NT2/D1 (cell line): Measurements from ENCODE around the gene DMWD.
A peak's percentile ranks its signal among the peaks of the same experiment; 100 is the strongest.

Experiments
- DNase-seq: peaks from one replicate; pipeline ENCODE4 v3.0.0-alpha.2; 2011; ENCODE audit warnings: low read depth, low spot score
- H3K27me3 ChIP-seq: 2 replicates; pipeline ENCODE4 v1.6.0; 2011; ENCODE audit warnings: mild to moderate bottlenecking; ENCODE audit not compliant: insufficient read length, insufficient read depth
- H3K36me3 ChIP-seq: 2 replicates; pipeline ENCODE4 v1.6.1; 2011; ENCODE audit warnings: mild to moderate bottlenecking, low read length, mixed read lengths; ENCODE audit not compliant: insufficient read depth, insufficient read length
- H3K4me1 ChIP-seq: 2 replicates; pipeline ENCODE4 v1.5.1; 2011; ENCODE audit not compliant: insufficient read depth, insufficient read length
- H3K4me3 ChIP-seq: 2 replicates; pipeline ENCODE4 v1.5.1; 2011; ENCODE audit warnings: low read depth; ENCODE audit not compliant: insufficient read length
- H3K9ac ChIP-seq: 2 replicates; pipeline ENCODE4 v1.6.0; 2011; ENCODE audit warnings: low read depth; ENCODE audit not compliant: insufficient read length
- H3K9me3 ChIP-seq: 2 replicates; pipeline ENCODE4 v1.5.1; 2011; ENCODE audit warnings: mild to moderate bottlenecking, low read length; ENCODE audit not compliant: insufficient read depth
- SUZ12 ChIP-seq: IDR thresholded peaks from 2 replicates; pipeline ENCODE4 v1.6.1; 2011; ENCODE audit not compliant: insufficient read length, insufficient read depth; ENCODE audit errors: extremely low read depth
- YY1 ChIP-seq: IDR thresholded peaks from 2 replicates; pipeline ENCODE4 v1.6.1; 2011; ENCODE audit not compliant: insufficient read length, insufficient read depth
- ZNF274 ChIP-seq: IDR thresholded peaks from 2 replicates; pipeline ENCODE4 v1.6.1; 2011; ENCODE audit warnings: mild to moderate bottlenecking, low read depth, low read length

DMWD gene

GRCh38 chr19:45821570-45821969, 28.9 kb upstream of the DMWD start:
- no peak overlapping the region for H3K4me3 ChIP-seq
- no peak for DNase-seq
- H3K4me1 ChIP-seq, result peaks cover 23% of the 10 kb centered on the region
- H3K9me3 ChIP-seq, result no peaks in the 10 kb centered on the region
- H3K27me3 ChIP-seq, result no peaks in the 10 kb centered on the region
- H3K36me3 ChIP-seq, result peaks cover 66% of the 10 kb centered on the region
- TF ChIP-seq SUZ12, result no peak
- no peak for TF ChIP-seq YY1
- no peak for TF ChIP-seq ZNF274
- H3K9ac ChIP-seq, result no peak overlapping the region

GRCh38 chr19:45821103-45821521, 28.5 kb upstream of the DMWD start:
- Histone ChIP-seq H3K4me1 (peaks cover 23% of the 10 kb centered on the region), H3K4me3 (no peak overlapping the region), H3K36me3 (peaks cover 62% of the 10 kb centered on the region), H3K9ac (no peak overlapping the region), H3K27me3 (no peaks in the 10 kb centered on the region), H3K9me3 (no peaks in the 10 kb centered on the region)
- TF ChIP-seq ZNF274 (no peak), SUZ12 (no peak), YY1 (no peak)
- DNase-seq, result no peak

- TF ChIP-seq ZNF274 (no peak), YY1 (no peak), SUZ12 (no peak)
- Histone ChIP-seq H3K36me3 (peaks cover 56% of the 10 kb centered on the region), H3K9me3 (no peaks in the 10 kb centered on the region), H3K4me3 (no peak overlapping the region), H3K4me1 (peaks cover 23% of the 10 kb centered on the region), H3K9ac (no peak overlapping the region), H3K27me3 (no peaks in the 10 kb centered on the region)
- DNase-seq, result no peak
Observed at GRCh38 chr19:45820413-45821102, 27.9 kb upstream of the DMWD start.

- Histone ChIP-seq H3K27me3 (no peaks in the 10 kb centered on the region), H3K4me3 (no peak overlapping the region), H3K4me1 (peaks cover 24% of the 10 kb centered on the region), H3K9me3 (no peaks in the 10 kb centered on the region), H3K9ac (no peak overlapping the region), H3K36me3 (peaks cover 48% of the 10 kb centered on the region)
- DNase-seq, result no peak
- no peak for TF ChIP-seq YY1
- no peak for TF ChIP-seq SUZ12
- TF ChIP-seq ZNF274, result no peak
Observed at GRCh38 chr19:45819769-45820168, 27.1 kb upstream of the DMWD start.

- H3K4me1 ChIP-seq, result peaks cover 23% of the 10 kb centered on the region
- H3K9me3 ChIP-seq, result no peaks in the 10 kb centered on the region
- H3K36me3 ChIP-seq, result peaks cover 29% of the 10 kb centered on the region
- no peak for DNase-seq
- H3K27me3 ChIP-seq, result no peaks in the 10 kb centered on the region
- H3K9ac ChIP-seq, result peak overlapping the region; percentile 64
- H3K4me3 ChIP-seq, result no peak overlapping the region
- TF ChIP-seq ZNF274, result no peak
- no peak for TF ChIP-seq SUZ12
- no peak for TF ChIP-seq YY1
Observed at GRCh38 chr19:45817725-45818301, 25.2 kb upstream of the DMWD start.

- no peaks in the 10 kb centered on the region for H3K9me3 ChIP-seq
- TF ChIP-seq YY1 (no peak), ZNF274 (no peak), SUZ12 (no peak)
Observed at GRCh38 chr19:45817010-45817724, 24.5 kb upstream of the DMWD start.

GRCh38 chr19:45816236-45817009, 23.8 kb upstream of the DMWD start:
- TF ChIP-seq YY1, result no peak
- no peak for TF ChIP-seq ZNF274
- no peak for TF ChIP-seq SUZ12
- Histone ChIP-seq H3K4me1 (peaks cover 19% of the 10 kb centered on the region), H3K27me3 (no peaks in the 10 kb centered on the region), H3K9ac (peak overlapping the region; percentile 90), H3K4me3 (peak overlapping the region; percentile 61), H3K36me3 (peaks cover 22% of the 10 kb centered on the region), H3K9me3 (no peaks in the 10 kb centered on the region)
- no peak for DNase-seq

More at GRCh38 chr19:45817010-45817724, 24.5 kb upstream of the DMWD start:
- Histone ChIP-seq H3K4me1 (peaks cover 22% of the 10 kb centered on the region), H3K27me3 (no peaks in the 10 kb centered on the region), H3K9ac (peak overlapping the region; percentile 90), H3K36me3 (peaks cover 26% of the 10 kb centered on the region), H3K4me3 (peak overlapping the region; percentile 61)
- peak; percentile 92 for DNase-seq
